Upper lobe of right lung (tissue), 1 donor: ENCODE data around the gene SLF2. TPM values are rescaled to one million over a fixed set of nuclear protein-coding genes. Genes with fewer than 3 reads are reported as not detected.

Source experiments
- ATAC-seq: fragments of 200-7000 bp; cut with Tn5 transposase; one replicate; pipeline ENCODE4 v1.9.1; 2020; ENCODE audit warnings: mild to moderate bottlenecking, moderate library complexity
- DNase-seq: peaks from one replicate; pipeline ENCODE4 v3.0.0-alpha.2; 2020
- H3K27ac ChIP-seq: fragments of 200-600 bp; one replicate; pipeline ENCODE4 v1.8.0; 2022
- H3K27me3 ChIP-seq: fragments of 200-600 bp; one replicate; pipeline ENCODE4 v1.8.0; 2022; ENCODE audit warnings: mild to moderate bottlenecking
- H3K36me3 ChIP-seq: fragments of 200-600 bp; one replicate; pipeline ENCODE4 v1.8.0; 2022
- H3K4me1 ChIP-seq: fragments of 200-600 bp; one replicate; pipeline ENCODE4 v1.8.0; 2022
- H3K4me3 ChIP-seq: fragments of 200-600 bp; one replicate; pipeline ENCODE4 v1.8.0; 2022; ENCODE audit warnings: mild to moderate bottlenecking
- H3K9me3 ChIP-seq: fragments of 200-600 bp; one replicate; pipeline ENCODE4 v1.8.0; 2022
- intact Hi-C: fragments of 100-400 bp; cut with DNase I; formaldehyde crosslinking; loops from one replicate; pipeline ENCODE4 v1.11.0; 2022
- total RNA-seq: library from RNA; stranded (reverse); fragmentation: NEBNext Ultra II Directional; extraction: Animal tissue kit (Norgen Biotek cat#: 25700); gene quantifications from one replicate; pipeline ENCODE4 v1.2.1, GENCODE V29; 2021
- TF ChIP-seq, protein P1 (sequence below): fragments of 200-600 bp; IDR thresholded peaks from one replicate; pipeline ENCODE4 v1.8.0; 2022; ENCODE audit warnings: antibody characterized with exemption
- donor health status: DM: no; HTN: yes; CAD: no; lungs with severe emphysema.

The SLF2 gene
- total RNA-seq, 1 donor from 2014 or later = 32.9 TPM

DNA sequence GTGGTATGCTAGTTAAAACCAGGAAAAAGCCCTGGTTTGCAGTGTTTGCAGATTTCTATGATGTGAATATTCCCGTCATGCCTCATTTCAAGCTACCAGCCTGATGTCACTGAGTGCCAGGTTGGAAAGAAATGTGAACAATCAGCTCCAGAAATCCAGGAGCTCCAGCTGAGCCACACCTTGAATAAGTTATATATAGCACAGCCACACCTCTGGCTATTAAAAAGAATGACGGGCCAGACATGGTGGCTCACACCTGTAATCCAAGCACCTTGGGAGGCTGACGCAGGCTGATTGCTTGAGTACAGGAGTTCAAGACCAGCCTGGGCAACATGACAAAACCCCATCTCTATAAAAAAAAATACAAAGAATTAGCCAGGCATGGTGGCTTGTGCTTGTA lies 18.7 kb upstream of the SLF2 start:
- no peak for ATAC-seq
- DNase-seq = no peak
- no peak overlapping the region for H3K4me3 ChIP-seq
- TF ChIP-seq, protein P1, sequence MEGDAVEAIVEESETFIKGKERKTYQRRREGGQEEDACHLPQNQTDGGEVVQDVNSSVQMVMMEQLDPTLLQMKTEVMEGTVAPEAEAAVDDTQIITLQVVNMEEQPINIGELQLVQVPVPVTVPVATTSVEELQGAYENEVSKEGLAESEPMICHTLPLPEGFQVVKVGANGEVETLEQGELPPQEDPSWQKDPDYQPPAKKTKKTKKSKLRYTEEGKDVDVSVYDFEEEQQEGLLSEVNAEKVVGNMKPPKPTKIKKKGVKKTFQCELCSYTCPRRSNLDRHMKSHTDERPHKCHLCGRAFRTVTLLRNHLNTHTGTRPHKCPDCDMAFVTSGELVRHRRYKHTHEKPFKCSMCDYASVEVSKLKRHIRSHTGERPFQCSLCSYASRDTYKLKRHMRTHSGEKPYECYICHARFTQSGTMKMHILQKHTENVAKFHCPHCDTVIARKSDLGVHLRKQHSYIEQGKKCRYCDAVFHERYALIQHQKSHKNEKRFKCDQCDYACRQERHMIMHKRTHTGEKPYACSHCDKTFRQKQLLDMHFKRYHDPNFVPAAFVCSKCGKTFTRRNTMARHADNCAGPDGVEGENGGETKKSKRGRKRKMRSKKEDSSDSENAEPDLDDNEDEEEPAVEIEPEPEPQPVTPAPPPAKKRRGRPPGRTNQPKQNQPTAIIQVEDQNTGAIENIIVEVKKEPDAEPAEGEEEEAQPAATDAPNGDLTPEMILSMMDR = no peak
- intact Hi-C loops = no loop called here
- peaks cover 10% of the 10 kb centered on the region for H3K27me3 ChIP-seq
- no peaks in the 10 kb centered on the region for H3K36me3 ChIP-seq
- H3K9me3 ChIP-seq = no peaks in the 10 kb centered on the region
- H3K4me1 ChIP-seq = no peaks in the 10 kb centered on the region
- H3K27ac ChIP-seq = no peak overlapping the region

DNA sequence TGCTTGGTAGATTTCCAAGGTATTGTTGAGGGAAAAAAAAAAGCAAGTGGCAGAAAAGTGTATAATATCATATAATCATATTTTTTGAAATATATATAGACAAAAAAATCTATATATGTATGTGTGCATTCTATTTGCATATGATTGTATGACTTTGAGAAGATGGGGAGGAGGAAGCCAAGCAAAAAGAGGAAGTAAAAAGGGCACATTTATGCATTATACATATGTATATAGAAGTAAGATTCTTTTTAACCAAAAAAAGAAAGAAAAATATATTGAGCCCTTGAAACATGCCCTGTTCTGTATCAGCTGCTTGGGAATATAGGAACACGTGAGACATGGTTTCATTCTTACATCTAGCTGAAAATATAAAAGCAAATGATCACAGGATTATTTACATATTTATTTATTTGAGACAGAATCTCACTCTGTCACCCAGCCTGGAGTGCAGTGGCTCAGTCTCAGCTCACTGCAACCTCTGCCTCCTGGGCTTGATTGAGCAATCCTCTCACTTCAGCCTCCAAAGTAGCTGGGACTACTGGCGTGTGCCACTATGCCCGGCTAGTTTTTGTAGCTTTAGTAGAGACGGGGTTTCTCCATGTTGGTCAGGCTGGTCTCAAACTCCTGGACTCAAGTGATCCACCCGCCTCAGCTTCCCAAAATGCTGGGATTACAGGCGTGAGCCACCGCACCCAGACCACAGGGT lies 18.0 kb upstream of the SLF2 start:
- no peaks in the 10 kb centered on the region for H3K36me3 ChIP-seq
- intact Hi-C loops = no loop called here
- ATAC-seq (peak; percentile 48), DNase-seq (no peak)
- H3K4me3 ChIP-seq = no peak overlapping the region
- no peak overlapping the region for H3K27ac ChIP-seq
- TF ChIP-seq, protein P1 = no peak
- no peaks in the 10 kb centered on the region for H3K4me1 ChIP-seq
- peaks cover 14% of the 10 kb centered on the region for H3K27me3 ChIP-seq
- H3K9me3 ChIP-seq = no peaks in the 10 kb centered on the region

DNA sequence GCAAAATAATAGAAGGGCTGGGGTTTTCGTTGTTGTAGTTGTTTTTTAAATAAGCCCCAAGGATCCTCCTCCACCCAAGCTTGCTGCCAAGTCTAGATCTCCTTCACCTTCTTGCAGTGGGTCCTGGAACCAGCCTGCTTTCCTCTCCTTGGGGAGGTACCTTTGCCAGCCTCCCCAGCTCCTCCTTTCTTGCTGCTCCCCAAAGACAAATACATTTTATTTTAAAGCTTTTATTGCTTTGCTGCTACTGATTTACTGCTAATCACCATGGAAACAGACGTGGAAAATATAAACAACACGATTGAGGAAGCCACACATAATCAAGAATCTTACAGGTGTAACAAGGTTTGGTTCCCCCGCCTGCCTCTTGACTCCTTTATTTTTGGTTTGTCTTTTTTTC lies 17.4 kb upstream of the SLF2 start:
- peaks cover 18% of the 10 kb centered on the region for H3K27me3 ChIP-seq
- H3K36me3 ChIP-seq = no peaks in the 10 kb centered on the region
- intact Hi-C loops = no loop called here
- DNase-seq = no peak
- H3K27ac ChIP-seq = no peak overlapping the region
- H3K9me3 ChIP-seq = no peaks in the 10 kb centered on the region
- H3K4me1 ChIP-seq = no peaks in the 10 kb centered on the region
- TF ChIP-seq, protein P1 = no peak
- no peak overlapping the region for H3K4me3 ChIP-seq
- no peak for ATAC-seq

DNA sequence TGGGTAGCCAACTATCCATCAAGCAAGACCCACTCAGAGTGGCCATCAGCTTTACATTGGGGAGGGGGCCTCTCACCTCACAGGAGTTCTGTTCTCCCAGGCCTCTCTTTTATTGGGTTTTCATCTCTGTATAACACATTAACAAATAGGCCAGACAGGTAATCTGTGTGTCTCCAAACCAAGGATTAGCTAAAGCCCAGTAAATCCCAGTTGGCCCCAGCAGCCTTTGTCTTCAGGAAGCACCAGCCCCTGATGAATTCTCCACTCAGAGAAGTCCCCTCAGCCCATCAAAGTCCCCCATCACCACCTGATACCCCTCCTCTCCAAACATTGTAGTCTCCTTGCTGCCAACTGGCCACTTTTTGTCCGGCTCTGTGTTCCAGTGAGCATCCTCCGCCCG lies 16.9 kb upstream of the SLF2 start:
- no peak overlapping the region for H3K27ac ChIP-seq
- intact Hi-C loops = no loop called here
- no peak for ATAC-seq

DNA sequence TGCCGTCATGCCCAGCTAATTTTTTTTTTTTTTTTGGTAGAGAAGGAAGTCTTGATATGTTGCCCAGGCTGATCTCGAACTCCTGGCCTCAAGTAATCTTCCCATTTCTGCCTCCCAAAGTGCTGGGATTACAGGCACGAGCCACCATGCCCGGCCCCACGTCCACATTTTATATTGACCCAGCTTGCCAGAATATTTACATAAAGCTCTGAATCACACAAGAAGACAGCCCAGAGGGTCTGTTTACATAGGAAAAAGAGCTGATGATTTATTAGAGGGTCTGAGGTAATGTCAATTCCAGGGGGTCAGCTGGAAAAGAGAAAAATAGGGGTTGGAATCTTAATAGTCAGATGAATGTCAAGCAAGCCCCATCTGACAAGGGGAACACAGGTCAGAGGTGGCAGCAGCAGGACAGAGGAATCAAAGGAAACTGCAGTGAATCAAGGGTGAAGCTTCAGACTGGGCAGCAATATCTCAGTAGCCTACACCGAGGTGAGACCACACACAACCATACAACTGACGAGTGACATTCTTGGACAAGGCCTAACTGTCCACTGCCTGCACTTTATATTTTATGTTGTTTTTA lies 15.8 kb upstream of the SLF2 start:
- H3K4me1 ChIP-seq = no peaks in the 10 kb centered on the region
- DNase-seq (no peak), ATAC-seq (no peak)
- no peaks in the 10 kb centered on the region for H3K9me3 ChIP-seq
- no peak overlapping the region for H3K27ac ChIP-seq
- H3K36me3 ChIP-seq = no peaks in the 10 kb centered on the region
- peaks cover 18% of the 10 kb centered on the region for H3K27me3 ChIP-seq
- TF ChIP-seq, protein P1 = no peak
- no peak overlapping the region for H3K4me3 ChIP-seq
- intact Hi-C loops = no loop called here

More for the DNA sequence above, 16.9 kb upstream of the SLF2 start:
- Histone ChIP-seq H3K27me3 (peaks cover 18% of the 10 kb centered on the region), H3K9me3 (no peaks in the 10 kb centered on the region), H3K36me3 (no peaks in the 10 kb centered on the region), H3K4me3 (no peak overlapping the region), H3K4me1 (no peaks in the 10 kb centered on the region)
- DNase-seq = no peak
- TF ChIP-seq, protein P1 = no peak
